DOHH2 (cell line): ENCODE measurements around the gene RASGRP1.

Source experiments
- H3F3A ChIP-seq: fragments of 200-600 bp; sonication (generic), shearing (Covaris generic); 2 replicates; pipeline ENCODE4 v1.6.0; 2016; ENCODE audit warnings: antibody characterized with exemption, mild to moderate bottlenecking; ENCODE audit not compliant: control insufficient read depth, insufficient read depth
- H3K27ac ChIP-seq: fragments of 200-600 bp; sonication (generic); 2 replicates; pipeline ENCODE4 v1.5.1; 2014; ENCODE audit warnings: low read depth, mild to moderate bottlenecking, low read length, moderate library complexity
- H3K27me3 ChIP-seq: fragments of 200-600 bp; sonication (generic); 2 replicates; pipeline ENCODE4 v1.6.1; 2014; ENCODE audit warnings: mild to moderate bottlenecking, low read length, mixed read lengths; ENCODE audit not compliant: control insufficient read depth
- H3K36me3 ChIP-seq: fragments of 200-600 bp; sonication (generic); 2 replicates; pipeline ENCODE4 v1.6.1; 2014; ENCODE audit warnings: mild to moderate bottlenecking, low read length, moderate library complexity, mixed read lengths; ENCODE audit not compliant: control insufficient read depth
- H3K4me1 ChIP-seq: fragments of 200-600 bp; sonication (generic); 2 replicates; pipeline ENCODE4 v1.6.1; 2014; ENCODE audit warnings: mild to moderate bottlenecking, low read length, mixed read lengths; ENCODE audit not compliant: control insufficient read depth
- H3K4me2 ChIP-seq: fragments of 200-600 bp; sonication (generic); 2 replicates; pipeline ENCODE4 v1.6.0; 2014; ENCODE audit warnings: mild to moderate bottlenecking, low read length, moderate library complexity
- H3K4me3 ChIP-seq: fragments of 200-600 bp; sonication (generic); 2 replicates; pipeline ENCODE4 v1.5.1; 2014; ENCODE audit warnings: mild to moderate bottlenecking, low read length, mixed read lengths
- H3K79me2 ChIP-seq: fragments of 200-600 bp; sonication (generic); 2 replicates; pipeline ENCODE4 v1.6.1; 2014; ENCODE audit warnings: mild to moderate bottlenecking, low read length, mixed read lengths; ENCODE audit not compliant: control insufficient read depth
- H3K9me2 ChIP-seq: fragments of 200-600 bp; sonication (generic); replicated peaks from 2 replicates; pipeline ENCODE4 v1.6.1; 2014; ENCODE audit warnings: mild to moderate bottlenecking, low read length, mixed read lengths; ENCODE audit not compliant: control insufficient read depth
- H3K9me3 ChIP-seq: fragments of 200-600 bp; sonication (generic); 2 replicates; pipeline ENCODE4 v1.6.1; 2014; ENCODE audit warnings: antibody characterized with exemption, low read length, mixed read lengths; ENCODE audit not compliant: control insufficient read depth, insufficient read depth
- H4K20me1 ChIP-seq: fragments of 200-600 bp; sonication (generic); 2 replicates; pipeline ENCODE4 v1.6.0; 2014; ENCODE audit warnings: low read depth, mild to moderate bottlenecking, antibody characterized with exemption, low read length, moderate library complexity; ENCODE audit not compliant: control insufficient read depth, insufficient read depth
- EZH2phosphoT487 ChIP-seq: fragments of 200-600 bp; sonication (generic); IDR thresholded peaks from 2 replicates; pipeline ENCODE4 v1.6.1; 2017; ENCODE audit warnings: borderline replicate concordance, mild to moderate bottlenecking, antibody characterized with exemption, low read length, moderate library complexity, mixed read lengths
- TF ChIP-seq, protein P1 (sequence below): fragments of 200-600 bp; sonication (generic); IDR thresholded peaks from one replicate; pipeline ENCODE4 v1.5.1; 2014; ENCODE audit warnings: antibody characterized with exemption, mild to moderate bottlenecking, low read depth, low read length; ENCODE audit not compliant: poor library complexity, severe bottlenecking

Gene RASGRP1

DNA sequence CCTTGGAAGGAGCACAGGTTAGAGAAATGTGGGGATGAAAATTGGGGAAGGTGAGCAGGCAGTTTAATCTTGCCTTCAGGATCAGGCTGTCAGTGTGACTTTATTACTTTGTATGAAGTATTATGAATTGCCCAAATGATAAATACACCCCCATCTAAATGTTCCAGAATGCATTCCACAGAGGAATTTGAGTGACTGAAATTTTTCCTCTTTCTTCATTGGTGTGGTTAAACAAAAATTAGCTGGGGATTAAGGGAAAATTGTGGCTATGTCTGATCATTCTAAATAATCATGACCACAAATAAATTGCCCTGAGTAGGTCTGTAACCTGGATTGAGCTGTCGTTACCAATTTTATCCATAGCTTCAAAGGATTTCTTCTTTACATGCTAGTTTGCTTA lies 77.2 kb downstream of the RASGRP1 start:
- H3K4me3 ChIP-seq, result no peak overlapping the region
- no peaks in the 10 kb centered on the region for H3K9me2 ChIP-seq
- H3F3A ChIP-seq, result no peaks in the 10 kb centered on the region
- H3K9me3 ChIP-seq, result no peaks in the 10 kb centered on the region
- no peak overlapping the region for H3K27ac ChIP-seq
- H4K20me1 ChIP-seq, result no peaks in the 10 kb centered on the region
- peaks cover 6% of the 10 kb centered on the region; the same call in 1 of the 2 replicates for H3K36me3 ChIP-seq
- H3K4me2 ChIP-seq, result no peak overlapping the region
- TF ChIP-seq EZH2phosphoT487, result no peak
- TF ChIP-seq, protein P1, sequence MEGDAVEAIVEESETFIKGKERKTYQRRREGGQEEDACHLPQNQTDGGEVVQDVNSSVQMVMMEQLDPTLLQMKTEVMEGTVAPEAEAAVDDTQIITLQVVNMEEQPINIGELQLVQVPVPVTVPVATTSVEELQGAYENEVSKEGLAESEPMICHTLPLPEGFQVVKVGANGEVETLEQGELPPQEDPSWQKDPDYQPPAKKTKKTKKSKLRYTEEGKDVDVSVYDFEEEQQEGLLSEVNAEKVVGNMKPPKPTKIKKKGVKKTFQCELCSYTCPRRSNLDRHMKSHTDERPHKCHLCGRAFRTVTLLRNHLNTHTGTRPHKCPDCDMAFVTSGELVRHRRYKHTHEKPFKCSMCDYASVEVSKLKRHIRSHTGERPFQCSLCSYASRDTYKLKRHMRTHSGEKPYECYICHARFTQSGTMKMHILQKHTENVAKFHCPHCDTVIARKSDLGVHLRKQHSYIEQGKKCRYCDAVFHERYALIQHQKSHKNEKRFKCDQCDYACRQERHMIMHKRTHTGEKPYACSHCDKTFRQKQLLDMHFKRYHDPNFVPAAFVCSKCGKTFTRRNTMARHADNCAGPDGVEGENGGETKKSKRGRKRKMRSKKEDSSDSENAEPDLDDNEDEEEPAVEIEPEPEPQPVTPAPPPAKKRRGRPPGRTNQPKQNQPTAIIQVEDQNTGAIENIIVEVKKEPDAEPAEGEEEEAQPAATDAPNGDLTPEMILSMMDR, result no peak
- H3K4me1 ChIP-seq, result no peaks in the 10 kb centered on the region
- no peaks in the 10 kb centered on the region for H3K79me2 ChIP-seq
- H3K27me3 ChIP-seq, result no peaks in the 10 kb centered on the region

DNA sequence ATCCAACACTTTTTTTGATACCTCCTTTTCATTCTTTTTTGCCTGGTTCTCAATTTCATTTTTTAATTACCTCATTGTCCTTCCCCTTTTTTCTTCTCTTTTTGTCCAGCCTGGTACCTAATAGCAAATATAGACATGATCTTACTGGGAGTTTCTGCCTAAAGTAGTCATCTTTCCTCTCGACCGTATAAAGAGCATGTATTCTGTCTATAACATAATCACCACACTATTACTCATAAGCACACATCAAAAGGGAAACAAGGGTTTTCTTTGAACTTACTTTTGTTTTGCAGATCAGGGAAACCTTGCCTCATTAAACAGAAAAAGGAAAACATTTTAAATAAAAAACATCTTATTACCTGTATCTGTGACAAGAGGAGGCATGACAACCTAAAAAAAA lies 77.7 kb downstream of the RASGRP1 start:
- Histone ChIP-seq H3K9me2 (no peaks in the 10 kb centered on the region), H3K9me3 (no peaks in the 10 kb centered on the region), H3K4me3 (no peak overlapping the region), H3K79me2 (no peaks in the 10 kb centered on the region), H3K27me3 (no peaks in the 10 kb centered on the region), H3F3A (no peaks in the 10 kb centered on the region), H3K4me1 (no peaks in the 10 kb centered on the region), H3K27ac (no peak overlapping the region), H3K4me2 (no peak overlapping the region), H4K20me1 (no peaks in the 10 kb centered on the region), H3K36me3 (peaks cover 10% of the 10 kb centered on the region)
- TF ChIP-seq, protein P1, result no peak
- TF ChIP-seq EZH2phosphoT487, result no peak

DNA sequence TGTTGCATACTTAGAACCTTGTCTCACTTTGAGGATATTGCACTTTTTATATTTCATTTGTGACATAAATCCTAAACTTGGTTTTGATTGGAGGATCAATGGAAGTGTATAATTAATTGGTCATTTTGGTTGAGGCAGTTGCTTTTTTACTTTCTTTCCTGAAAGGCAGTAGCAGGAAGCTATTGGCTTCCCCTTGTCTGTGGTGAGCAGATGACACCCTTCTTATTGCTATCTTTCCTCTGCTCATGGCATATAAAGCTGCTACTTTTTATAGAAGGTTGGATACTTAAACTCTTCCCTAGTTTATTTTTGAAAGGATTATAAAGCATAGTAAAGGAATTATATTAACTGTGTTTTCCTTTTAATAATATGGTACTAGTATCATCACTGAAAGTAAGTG lies 82.0 kb downstream of the RASGRP1 start:
- H3K79me2 ChIP-seq, result no peaks in the 10 kb centered on the region
- H3K4me2 ChIP-seq, result no peak overlapping the region
- TF ChIP-seq, protein P1, result no peak
- TF ChIP-seq EZH2phosphoT487, result no peak
- H3K27ac ChIP-seq, result no peak overlapping the region
- H3K9me2 ChIP-seq, result no peaks in the 10 kb centered on the region
- peaks cover 20% of the 10 kb centered on the region for H3K36me3 ChIP-seq
- H3K9me3 ChIP-seq, result no peaks in the 10 kb centered on the region
- H3K4me1 ChIP-seq, result no peaks in the 10 kb centered on the region; the same call in 1 of the 2 replicates
- H3F3A ChIP-seq, result no peaks in the 10 kb centered on the region
- H4K20me1 ChIP-seq, result no peaks in the 10 kb centered on the region
- H3K27me3 ChIP-seq, result no peaks in the 10 kb centered on the region
- no peak overlapping the region for H3K4me3 ChIP-seq

DNA sequence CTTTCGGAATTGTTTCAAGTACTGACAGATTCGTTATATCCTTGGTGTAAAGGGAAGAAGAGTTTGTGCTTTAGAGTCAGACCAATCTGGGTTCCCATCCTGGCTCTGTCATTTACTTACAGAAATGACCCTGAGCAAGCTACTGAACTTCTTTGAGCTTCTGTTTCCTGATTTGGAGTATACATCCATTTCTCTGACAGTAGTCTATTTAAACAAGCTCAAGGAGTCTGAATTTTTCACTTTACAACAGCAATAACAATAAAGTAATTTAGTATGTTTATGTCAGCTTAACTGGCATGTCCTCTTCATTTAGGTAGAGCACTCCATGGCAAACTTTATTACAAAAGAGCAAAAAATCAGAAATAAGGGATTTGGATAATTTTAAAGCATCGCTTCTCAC lies 82.9 kb downstream of the RASGRP1 start:
- no peak overlapping the region for H3K27ac ChIP-seq
- H4K20me1 ChIP-seq, result no peaks in the 10 kb centered on the region
- H3K4me2 ChIP-seq, result no peak overlapping the region
- no peaks in the 10 kb centered on the region for H3K27me3 ChIP-seq
- no peaks in the 10 kb centered on the region for H3K79me2 ChIP-seq
- H3K9me2 ChIP-seq, result no peaks in the 10 kb centered on the region
- H3F3A ChIP-seq, result no peaks in the 10 kb centered on the region
- no peaks in the 10 kb centered on the region for H3K9me3 ChIP-seq
- peaks cover 28% of the 10 kb centered on the region for H3K36me3 ChIP-seq
- no peaks in the 10 kb centered on the region; the same call in 1 of the 2 replicates for H3K4me1 ChIP-seq
- TF ChIP-seq EZH2phosphoT487, result no peak
- TF ChIP-seq, protein P1, result no peak
- H3K4me3 ChIP-seq, result no peak overlapping the region
